Ammon's horn (tissue), 1 donor: Measurements from ENCODE around the gene STUB1.
"Not testable (repeated sequence)": the region's sequence is repeated elsewhere in the genome, so short reads cannot be mapped to it uniquely, and the experiment has no call there.

ENCODE experiments used
- DNase-seq: peaks from one replicate; pipeline ENCODE4 v3.0.0-alpha.2; 2016; ENCODE audit warnings: low spot score

The STUB1 gene

DNA sequence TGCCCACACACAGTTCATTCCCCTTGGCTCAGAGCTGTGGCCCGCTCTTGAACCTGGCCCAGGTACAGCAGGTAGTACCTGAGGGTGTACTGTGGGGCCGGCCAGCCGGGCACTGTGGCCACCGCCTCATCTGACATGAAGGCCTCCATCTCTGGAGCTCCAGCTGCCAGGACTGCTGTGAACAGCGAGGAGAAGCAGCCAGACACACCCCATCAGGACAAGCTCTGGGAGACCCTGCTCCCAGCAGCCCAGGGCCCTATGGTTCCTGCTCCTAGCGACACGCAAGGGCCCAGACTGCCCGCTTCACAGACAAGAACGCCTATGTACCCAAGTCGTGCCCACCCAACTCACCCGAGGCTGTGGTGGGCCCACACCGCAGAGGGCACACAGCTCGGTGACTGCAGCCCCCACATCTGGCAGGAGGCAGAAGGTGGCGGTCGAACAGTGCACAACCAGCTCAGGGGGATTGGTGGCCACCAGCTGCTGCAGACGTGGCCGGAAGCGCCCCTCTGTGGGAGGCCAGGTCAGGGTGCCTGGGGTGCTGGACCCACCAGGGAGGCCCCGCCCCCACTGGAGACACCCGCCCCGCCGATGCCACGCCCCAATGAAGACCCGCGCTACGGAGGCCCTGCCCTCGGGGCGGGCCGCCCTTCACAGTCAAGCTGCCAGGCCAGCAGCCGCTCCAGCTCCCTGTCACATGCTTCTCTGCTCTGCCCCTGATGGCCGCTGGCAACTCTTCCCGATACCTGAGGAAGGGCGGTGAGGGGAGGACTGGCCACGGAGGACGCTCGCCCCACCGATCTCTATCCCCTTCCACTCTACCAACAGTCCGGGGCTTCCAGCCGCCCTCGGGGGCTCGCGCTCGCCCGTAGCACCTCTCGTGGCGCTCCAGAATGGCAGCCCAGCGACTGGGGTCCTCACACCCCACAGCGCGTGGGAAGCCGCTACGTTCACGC is 1.1 kb upstream of the STUB1 start:
- peak; percentile 72 for DNase-seq

DNA sequence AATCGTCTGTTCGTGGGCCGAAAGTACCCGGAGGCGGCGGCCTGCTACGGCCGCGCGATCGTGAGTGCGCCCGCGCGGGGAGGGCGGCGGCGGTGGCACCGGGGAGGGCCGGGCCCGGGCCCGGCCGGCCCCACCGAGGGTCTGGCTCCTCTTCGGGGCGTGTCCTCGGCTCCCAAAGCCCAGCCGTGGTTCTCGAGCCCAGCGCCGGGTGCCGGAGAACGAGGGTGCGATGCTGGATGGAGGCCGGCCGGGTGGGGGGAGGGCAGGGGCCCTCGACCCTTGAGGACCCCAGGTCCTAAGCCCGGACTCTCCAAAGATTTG is 375 bp downstream of the STUB1 start:
- DNase-seq: no peak

DNA sequence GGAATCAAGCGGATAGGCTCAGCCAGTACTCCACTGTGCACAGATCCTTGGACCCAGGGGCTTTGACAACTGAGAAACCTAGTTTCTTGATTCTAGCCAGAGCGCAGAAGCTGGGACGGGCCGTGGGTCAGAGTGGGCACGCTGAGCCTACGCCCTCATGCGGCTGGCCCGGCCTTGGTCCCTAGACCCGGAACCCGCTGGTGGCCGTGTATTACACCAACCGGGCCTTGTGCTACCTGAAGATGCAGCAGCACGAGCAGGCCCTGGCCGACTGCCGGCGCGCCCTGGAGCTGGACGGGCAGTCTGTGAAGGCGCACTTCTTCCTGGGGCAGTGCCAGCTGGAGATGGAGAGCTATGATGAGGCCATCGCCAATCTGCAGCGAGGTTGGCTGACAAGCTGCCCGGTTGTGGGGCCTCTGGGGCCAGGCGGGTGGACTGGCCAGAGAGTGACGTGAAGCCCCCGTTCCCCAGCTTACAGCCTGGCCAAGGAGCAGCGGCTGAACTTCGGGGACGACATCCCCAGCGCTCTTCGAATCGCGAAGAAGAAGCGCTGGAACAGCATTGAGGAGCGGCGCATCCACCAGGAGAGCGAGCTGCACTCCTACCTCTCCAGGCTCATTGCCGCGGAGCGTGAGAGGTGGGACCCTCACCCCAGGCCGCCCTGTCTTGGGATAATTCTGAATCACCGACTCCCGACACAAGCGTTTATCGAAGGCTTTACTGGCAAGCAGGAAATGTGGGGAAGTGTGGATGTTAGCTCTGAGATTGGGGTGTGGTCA is 946 bp downstream of the STUB1 start:
- DNase-seq: no peak

DNA sequence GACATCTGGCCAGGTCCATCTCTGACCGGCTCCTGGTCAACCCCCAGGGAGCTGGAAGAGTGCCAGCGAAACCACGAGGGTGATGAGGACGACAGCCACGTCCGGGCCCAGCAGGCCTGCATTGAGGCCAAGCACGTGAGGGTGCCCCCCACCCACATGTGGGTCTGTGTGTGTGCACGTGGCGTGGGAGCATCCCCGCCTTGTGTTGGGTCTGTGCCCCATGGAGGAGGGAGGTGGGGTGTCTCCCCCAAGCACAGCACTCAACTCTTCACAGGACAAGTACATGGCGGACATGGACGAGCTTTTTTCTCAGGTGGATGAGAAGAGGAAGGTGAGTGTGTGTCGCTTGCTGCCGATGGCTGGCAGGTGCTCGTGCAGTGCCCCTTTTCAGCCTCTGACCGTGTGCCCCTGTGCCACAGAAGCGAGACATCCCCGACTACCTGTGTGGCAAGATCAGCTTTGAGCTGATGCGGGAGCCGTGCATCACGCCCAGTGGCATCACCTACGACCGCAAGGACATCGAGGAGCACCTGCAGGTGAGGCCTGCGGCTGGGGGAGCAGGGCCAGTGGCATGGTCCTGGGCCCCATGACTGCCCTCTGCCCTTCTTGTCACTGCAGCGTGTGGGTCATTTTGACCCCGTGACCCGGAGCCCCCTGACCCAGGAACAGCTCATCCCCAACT is 1.7 kb downstream of the STUB1 start:
- no peak for DNase-seq

DNA sequence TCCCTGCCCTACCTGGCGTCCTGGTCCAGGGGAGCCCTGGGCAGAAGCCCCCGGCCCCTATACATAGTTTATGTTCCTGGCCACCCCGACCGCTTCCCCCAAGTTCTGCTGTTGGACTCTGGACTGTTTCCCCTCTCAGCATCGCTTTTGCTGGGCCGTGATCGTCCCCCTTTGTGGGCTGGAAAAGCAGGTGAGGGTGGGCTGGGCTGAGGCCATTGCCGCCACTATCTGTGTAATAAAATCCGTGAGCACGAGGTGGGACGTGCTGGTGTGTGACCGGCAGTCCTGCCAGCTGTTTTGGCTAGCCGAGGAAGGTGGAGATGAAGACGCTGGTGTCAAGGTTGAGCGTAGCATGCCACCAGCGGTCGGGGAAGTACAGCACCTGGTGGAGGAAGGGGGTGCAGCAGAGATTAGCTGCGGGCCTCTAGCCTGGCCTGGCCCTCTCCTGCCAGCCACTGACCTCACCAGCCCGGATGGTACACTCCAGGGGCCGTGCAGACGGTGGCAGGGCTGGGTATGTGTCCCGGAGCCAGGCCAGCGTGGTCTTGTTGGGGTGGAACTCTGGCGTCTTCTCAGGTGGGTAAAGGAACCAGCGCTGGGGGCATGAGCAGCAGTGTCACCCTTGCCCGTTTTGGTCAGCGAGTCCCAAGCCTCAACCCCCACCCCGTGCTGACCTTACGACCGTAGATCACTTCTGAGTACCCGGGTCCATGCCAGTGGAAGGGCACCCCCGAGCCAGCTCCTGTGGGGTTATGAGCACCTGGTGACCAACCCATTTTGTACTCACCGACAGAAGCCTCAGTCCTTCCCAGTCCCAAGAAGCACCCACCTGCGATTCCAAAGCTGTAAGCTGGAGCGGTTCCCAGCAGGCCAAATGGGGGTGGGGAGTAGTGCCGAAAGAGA is 2.5 kb downstream of the STUB1 start:
- DNase-seq: no peak

DNA sequence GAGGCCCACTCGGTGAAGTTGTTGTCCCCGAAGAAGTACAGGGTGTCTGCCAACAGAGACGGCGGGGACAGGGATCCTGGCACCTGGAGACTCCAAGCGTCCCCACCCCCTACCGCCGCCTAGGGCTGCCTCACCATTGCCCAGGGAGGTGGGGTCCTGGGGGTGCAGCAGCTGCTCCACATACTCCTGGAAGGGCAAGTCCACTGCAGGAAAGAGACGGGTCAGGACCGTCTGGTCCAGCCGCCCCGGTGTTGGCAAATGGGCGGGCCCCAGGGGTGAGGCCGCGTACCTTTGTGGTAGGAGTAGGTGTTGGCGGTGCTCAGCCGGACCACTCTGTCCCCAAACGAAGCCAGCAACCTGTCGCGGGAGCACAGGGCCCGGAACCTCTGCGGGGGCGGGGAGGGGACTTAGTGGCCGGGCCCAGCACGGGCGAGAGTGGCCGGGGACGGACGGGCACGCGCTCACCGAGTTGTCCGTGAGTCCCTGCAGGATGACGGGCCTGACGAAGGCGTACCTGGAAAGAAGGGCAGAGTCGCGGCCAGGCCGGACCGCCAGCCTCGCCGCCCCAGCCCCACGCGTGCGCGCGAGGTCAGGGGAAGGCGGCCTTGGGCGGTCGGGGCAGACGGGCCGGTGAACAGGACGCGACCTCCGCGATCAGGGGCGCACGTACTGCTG is 3.3 kb downstream of the STUB1 start:
- no peak for DNase-seq

DNA sequence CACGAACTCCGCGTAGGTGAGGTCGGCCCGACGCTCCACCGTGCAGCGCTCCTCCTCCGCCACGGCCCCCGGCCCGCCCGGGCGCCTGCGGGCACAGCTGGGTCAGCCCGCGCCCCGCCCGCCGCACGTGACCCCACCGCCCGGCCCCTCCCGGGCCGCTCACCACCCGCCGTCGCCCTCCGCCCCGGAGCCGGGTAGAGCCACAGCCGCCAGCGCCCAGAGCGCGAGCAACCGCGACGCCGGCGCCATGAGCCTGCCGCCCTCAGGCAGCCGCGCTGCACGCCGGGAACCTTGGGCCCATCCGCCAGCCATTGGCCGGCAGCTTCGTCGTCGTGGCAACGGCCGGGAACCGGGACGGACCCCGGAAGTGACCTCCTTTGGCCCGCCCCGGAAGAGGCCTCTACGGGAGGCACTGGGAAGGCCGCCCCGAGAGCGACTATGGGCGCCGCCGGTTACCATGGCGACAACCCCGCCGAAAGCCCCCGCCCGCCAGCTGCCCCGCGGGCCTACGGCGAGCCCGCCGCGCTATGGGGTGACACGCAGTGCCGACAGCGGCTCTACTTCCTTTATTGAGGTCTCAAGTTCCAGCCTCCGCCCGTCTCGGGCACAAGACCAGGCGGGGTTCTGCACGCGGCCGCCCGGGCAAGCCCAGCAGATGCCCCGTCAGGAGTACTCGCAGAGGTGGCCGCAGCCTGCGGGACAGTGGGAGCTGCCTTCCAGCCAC is 4.0 kb downstream of the STUB1 start, which contains the start of gene JMJD8:
Gene JMJD8 (minus strand): TSS at position 264 of the 724 bp plus-strand sequence. CDS start 15 bp downstream, at position 249.
- peak; percentile 96 for DNase-seq

DNA sequence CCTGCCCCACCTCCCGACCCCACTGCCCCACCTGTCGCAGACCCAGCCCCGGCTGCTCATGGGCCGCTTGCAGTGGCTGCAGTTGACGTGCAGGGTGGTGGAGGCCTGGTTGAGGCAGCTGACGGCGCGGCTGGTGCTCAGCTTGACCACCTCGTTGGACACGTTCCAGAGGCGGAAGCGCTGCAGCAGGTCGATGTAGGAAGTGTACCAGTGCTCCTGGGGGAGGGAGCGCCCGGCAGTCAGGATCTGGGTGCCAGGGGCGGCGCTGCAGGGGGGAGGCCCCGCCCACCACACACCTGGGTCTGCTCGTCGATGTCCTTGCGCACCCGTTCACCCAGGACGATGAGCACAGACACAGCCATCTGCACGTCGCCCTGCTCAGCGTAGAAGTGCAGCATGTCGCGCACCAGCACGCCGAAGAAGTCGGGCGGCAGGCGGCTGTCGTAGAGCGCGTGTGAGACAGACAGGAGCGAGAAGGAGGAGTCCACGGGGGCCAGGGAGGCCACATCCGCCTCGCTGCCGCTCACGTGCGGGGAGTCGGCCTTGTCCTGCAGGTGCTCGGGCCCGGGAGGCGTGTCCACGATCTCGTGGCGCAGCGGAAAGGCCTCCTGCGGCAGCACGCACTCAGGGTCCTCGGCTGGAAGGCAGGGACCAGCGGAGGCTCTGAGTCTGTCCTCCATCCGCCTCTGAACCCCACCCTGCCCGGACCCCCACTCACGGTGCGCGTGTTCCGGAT is 4.9 kb downstream of the STUB1 start:
- no peak for DNase-seq

DNA sequence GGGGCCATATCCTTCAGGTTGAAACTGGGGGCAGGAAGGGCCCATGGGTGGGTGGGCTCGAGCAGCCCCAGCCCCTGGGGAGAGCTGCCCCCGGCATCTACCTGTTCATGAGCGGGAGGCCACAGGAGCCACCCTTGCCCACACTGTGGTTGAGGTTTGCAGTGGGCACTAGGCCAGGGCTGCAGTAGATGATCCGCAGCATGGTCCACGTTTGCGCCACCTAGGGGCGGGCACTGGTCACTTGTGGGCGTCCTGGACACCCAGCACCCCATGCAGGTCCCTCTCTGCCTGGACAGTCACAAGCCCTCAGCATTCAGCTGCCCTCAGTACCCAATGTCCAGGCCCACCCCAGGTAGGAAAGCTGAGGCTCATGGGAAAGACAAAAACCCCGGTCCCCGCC is 5.8 kb downstream of the STUB1 start:
- DNase-seq: no peak

DNA sequence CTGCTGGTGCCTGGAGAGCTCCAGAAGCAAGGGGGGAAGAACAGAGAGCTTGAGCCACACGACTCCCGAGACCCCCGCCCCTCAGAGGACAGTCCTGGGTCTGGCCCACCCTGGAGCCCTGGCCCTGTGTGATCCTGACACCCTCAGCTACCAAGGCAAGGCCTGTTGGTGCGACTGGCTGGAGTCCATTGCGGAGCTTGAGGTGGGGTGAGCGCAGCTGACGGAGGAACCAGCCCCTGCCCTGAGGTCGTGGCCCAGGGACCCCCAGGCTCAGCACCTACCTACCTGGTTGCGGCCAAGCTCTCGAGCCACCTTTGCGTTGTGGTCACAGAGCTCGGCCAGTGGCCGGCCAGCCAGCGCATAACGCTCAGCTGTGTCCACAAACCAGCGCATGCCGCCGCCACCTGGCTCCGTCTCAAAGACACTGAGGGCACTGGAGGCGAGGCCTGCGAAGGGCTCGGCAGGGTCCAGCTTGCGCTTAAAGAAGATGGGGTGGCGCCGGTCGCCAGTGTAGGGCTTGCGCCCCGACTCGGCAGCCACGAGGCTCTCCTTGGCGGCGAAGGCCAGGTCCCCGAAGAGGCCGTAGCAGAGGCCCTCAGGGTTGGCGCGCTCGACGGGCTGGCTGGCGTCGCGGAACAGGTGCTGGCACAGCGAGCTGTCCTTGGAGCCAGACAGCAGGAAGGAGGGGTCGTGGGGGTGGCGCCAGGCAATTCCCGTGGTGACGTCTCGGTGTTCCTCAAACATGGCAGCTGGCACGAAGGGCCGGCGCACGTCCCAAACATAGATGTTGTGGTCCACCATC is 6.5 kb downstream of the STUB1 start:
- no peak for DNase-seq

DNA sequence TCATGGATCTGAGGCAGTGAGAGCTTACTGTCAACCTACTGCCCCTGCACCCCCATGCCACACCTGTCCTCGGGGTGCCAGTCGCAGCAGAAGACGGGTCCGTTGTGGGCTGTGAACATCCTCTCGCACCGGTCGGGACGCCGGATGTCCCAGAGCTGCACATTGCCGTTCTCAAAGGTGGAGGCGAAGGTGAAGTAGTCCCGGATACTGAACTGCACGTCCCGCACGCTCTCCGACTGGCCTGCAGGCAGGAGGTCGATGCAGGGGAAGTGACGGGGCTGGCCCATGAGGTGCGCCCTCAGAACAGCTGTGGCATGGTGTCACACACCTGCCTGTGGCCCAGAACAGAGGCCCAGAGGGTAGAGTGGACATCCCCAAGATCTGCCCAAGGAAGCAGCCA is 7.3 kb downstream of the STUB1 start:
- DNase-seq: no peak

DNA sequence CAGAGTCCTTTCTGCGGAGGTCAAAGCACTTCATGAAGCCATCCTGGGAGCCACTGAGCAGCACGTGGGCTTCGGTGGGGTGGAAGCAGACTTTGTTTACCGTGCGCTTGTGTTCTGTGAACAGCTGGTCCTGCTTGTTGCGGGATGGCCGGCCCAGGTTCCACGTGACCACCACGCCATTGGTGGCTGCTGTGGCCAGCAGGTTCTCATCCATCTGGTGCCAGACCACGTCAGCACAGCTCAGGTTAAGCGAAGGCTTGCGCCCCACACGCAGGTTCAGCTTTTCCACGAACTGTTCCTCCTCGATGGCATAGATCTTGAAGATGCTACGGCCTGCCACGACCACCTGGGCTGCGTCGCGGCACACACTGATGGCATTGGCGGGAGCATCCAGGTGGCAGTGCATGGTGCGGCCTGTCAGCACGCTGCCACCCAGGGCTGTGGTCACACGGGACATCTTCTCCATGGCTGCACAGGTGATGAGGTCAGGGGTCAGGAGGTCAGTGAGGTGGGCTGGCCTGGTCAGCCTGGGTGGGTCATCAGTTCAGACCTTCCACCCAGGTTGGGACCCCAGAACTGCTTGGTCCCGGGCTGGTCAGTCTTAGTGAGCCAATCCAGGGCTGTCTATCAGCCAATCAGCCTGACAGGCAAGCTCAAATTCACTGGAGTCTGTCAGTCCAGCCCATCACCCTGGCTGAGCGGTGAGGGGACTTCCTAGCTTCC is 9.1 kb downstream of the STUB1 start:
- DNase-seq: no peak

DNA sequence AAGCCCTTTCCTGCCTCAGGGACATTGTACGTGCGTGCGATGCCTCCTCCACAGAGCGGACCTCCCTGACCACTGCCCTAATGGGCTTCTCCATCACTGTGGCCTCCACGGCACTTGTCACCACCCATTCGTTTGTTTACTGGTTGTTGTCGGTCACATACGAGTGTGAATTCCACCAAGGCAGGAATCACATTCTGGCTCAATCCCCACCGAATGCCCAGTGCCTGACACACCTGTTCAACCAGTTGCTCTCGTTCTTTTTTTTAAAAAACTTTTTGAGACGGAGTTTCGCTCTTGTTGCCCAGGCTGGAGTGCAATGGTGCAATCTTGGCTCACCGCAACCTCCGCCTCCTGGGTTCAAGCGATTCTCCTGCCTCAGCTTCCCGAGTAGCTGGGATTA is 11.0 kb downstream of the STUB1 start:
- DNase-seq: not testable (repeated sequence)

DNA sequence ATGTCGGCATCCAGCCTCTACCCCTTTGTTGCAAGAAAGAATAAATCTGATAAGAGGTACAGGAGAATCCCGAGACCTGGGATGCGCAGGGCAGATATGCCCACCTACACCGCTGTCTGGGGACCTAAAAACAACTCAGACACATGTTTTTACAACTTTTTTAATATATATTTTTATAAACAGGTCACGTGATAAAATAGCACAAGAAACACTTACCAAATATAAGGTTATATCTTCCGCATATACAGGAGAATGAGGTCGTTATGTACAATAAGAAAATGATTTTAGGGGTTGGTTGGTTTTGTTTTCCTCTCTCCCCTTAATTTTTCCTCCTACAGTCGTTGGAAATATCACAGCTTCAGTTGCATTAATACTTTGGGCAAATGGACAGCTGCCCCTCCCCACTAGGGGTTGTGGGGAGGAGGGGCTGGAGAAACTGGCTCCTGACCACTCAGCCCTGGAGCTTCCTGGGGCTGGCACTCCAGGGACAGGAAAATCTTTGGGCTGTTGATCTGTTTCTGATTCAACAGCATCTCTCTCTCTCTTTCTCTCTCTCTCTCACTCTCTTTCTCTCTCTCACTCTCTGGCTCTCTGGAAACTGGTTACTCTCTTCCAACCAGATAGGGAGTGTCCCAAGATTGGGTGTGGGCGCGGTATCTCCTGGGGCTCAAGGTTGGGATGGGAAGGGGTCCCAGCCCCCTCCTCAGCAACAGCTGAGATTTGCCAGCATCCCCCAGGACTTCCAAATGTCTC is 12.3 kb downstream of the STUB1 start:
- no peak for DNase-seq

DNA sequence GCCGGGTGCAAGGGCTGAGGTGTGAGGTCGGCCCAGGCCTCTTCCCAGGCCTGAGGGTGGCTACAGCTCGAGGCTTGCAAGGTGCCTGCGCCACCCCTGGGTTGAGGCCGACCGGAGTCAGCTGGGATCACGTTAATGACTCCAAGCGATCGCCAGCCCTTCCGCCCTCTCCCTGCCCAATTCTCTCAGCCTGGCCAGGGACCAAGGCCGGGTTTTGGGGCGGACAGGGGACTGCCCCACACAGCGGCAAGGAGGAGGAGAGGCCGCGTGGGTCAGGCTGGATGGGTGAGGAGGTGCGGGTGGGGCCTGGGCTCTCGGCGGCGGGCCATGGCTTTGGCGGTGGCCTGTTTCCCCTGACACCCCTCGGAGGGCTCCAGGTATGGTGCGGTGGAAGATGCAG is 13.2 kb downstream of the STUB1 start:
- no peak for DNase-seq

DNA sequence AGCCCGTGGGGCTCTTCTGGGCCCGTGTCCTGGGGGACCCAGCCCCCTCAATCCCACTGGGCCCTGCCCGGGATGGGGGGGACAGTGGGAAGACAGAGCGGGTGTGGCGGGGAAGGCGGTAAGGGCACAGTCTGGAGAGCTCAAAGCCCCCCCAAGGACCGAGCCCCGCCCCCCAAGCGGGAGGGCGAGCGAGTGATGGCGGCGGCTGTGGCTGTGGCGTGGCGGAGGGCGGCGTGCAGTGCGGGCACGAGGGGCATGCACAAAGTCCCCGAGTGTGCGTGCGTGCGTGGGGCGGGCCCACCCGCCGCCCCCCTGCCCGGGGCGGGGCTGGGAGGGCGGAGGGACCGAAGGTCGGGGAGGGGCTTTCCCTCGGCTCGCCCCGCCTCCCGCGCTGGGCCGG is 13.6 kb downstream of the STUB1 start:
- no peak for DNase-seq

DNA sequence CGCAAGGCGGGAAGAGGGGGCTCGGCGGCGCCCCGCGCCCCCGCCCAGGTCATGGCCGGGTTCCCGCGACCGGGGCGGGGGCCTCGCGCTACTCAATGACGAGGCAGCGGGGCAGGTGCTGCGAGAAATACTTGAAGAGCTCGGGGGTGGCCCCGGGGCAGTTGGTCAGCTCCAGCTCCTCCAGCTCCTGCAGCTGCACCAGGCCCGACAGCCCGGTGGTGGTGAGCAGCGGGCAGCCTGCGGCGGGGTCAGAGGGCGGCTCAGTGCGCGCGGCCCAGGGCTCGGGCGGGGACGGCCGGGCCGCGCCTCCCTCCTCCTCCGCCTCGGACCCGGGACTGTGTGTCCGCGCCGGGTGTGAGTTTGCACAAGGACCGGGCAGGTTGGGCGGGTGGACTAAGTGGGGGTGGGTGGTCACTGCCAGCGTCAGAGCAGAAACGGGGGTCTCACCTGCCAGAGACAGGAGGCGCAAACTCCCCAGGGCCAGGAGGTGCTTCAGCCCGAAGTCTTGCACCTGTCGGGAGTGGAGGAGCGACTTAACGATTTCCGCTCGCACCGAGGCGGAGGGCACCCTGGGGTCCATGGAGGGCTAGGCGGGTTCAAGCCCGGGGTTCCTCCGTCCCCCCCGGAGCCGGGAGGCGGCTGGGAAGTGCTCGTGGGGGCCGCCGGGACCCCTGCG is 14.1 kb downstream of the STUB1 start:
- no peak for DNase-seq
